ENCODE measurements around the gene IQCK. TPM values are rescaled to one million over a fixed set of nuclear protein-coding genes. Genes with fewer than 3 reads are reported as not detected.

IQCK gene
- total RNA-seq, 1 donor from 2014 or later = 19.2 TPM

GRCh38 chr16:19840524-19841110 is 122.5 kb downstream of the IQCK start:
- TF ChIP-seq POLR2AphosphoS5 (IDR thresholded peaks at IDR 0.05; ENCODE audit: insufficient read depth in 1 of 2, low read depth in 1 of 2) (no peak), POLR2A (IDR thresholded peaks at IDR 0.05) (no peak), CTCF (IDR thresholded peaks at IDR 0.05) (no peak)
- no peaks in the 10 kb centered on the region for H3K27me3 ChIP-seq
- intact Hi-C loops (cut with DNase I) = no loop called here
- H3K36me3 ChIP-seq = no peaks in the 10 kb centered on the region
- H3K27ac ChIP-seq = no peak overlapping the region
- no peak for DNase-seq (ENCODE audit: extremely low spot score in 2 of 2)
- no peaks in the 10 kb centered on the region for H3K4me1 ChIP-seq
- H3K9me3 ChIP-seq = no peaks in the 10 kb centered on the region
- H3K4me3 ChIP-seq = no peak overlapping the region

- TF ChIP-seq CTCF (IDR thresholded peaks at IDR 0.05) (no peak), POLR2AphosphoS5 (IDR thresholded peaks at IDR 0.05; ENCODE audit: insufficient read depth in 1 of 2, low read depth in 1 of 2) (no peak), POLR2A (IDR thresholded peaks at IDR 0.05) (no peak)
- Histone ChIP-seq H3K9me3 (no peaks in the 10 kb centered on the region), H3K36me3 (no peaks in the 10 kb centered on the region), H3K4me3 (no peak overlapping the region), H3K27ac (no peak overlapping the region), H3K4me1 (no peaks in the 10 kb centered on the region), H3K27me3 (no peaks in the 10 kb centered on the region)
- no peak for DNase-seq (ENCODE audit: extremely low spot score in 2 of 2)
- intact Hi-C loops (cut with DNase I) = no loop called here
These were observed 123.1 kb downstream of the IQCK start for GRCh38 chr16:19841184-19841583.

- no peak for DNase-seq (ENCODE audit: extremely low spot score in 2 of 2)
- Histone ChIP-seq H3K4me3 (no peak overlapping the region), H3K27me3 (no peaks in the 10 kb centered on the region), H3K4me1 (no peaks in the 10 kb centered on the region), H3K9me3 (no peaks in the 10 kb centered on the region), H3K36me3 (no peaks in the 10 kb centered on the region), H3K27ac (no peak overlapping the region)
- no peak for TF ChIP-seq POLR2A (IDR thresholded peaks at IDR 0.05)
- no peak for TF ChIP-seq CTCF (IDR thresholded peaks at IDR 0.05)
- no peak for TF ChIP-seq POLR2AphosphoS5 (IDR thresholded peaks at IDR 0.05; ENCODE audit: insufficient read depth in 1 of 2, low read depth in 1 of 2)
- intact Hi-C loops (cut with DNase I) = no loop called here
These were observed 124.5 kb downstream of the IQCK start for GRCh38 chr16:19842426-19843157.

GRCh38 chr16:19843371-19843770 is 125.3 kb downstream of the IQCK start:
- H3K27ac ChIP-seq = no peak overlapping the region
- no peaks in the 10 kb centered on the region for H3K9me3 ChIP-seq
- H3K4me3 ChIP-seq = no peak overlapping the region
- TF ChIP-seq CTCF (IDR thresholded peaks at IDR 0.05) (no peak), POLR2A (IDR thresholded peaks at IDR 0.05) (no peak), POLR2AphosphoS5 (IDR thresholded peaks at IDR 0.05; ENCODE audit: insufficient read depth in 1 of 2, low read depth in 1 of 2) (no peak)
- H3K27me3 ChIP-seq = no peaks in the 10 kb centered on the region
- no peak for DNase-seq (ENCODE audit: extremely low spot score in 2 of 2)
- no peaks in the 10 kb centered on the region for H3K4me1 ChIP-seq
- intact Hi-C loops (cut with DNase I) = no loop called here
- no peaks in the 10 kb centered on the region for H3K36me3 ChIP-seq

Measured in vagina (tissue), 2 donors.